ENCODE results near the gene ARTN. TPM values are rescaled to one million over a fixed set of nuclear protein-coding genes. Genes with fewer than 3 reads are reported as not detected.

Gene ARTN
- total RNA-seq, 2 donors from 2014 or later, result 1.3 to 12.5 TPM

- WGBS, 2 donors, result 49 to 73% methylated on average over 8 of the region's 8 CpGs
- TF ChIP-seq CTCF (IDR thresholded peaks at IDR 0.05) (no peak), POLR2A (IDR thresholded peaks at IDR 0.05) (no peak)
- Histone ChIP-seq H3K9me3 (no peaks in the 10 kb centered on the region), H3K4me1 (peaks cover 45% of the 10 kb centered on the region), H3K4me3 (no peak overlapping the region), H3K36me3 (replicated peaks in 1 of 2; ENCODE audit: insufficient read depth in 1 of 2, low read depth in 2 of 2) (no peaks in the 10 kb centered on the region), H3K27me3 (no peaks in the 10 kb centered on the region), H3K27ac (peak overlapping the region in 3 of 4 donors; percentile 77 to 84 (median 80))
- intact Hi-C loops (cut with DNase I), result loop anchor here (10.0 kb wide), 1 partner anchor 173 kb away; no protein-coding TSS in a partner anchor
- peak in 1 of 4 donors; percentile 32 for DNase-seq
- no peak for ATAC-seq
Observed at GRCh38 chr1:43937179-43937865, 3.7 kb downstream of the ARTN start.

- Histone ChIP-seq H3K27ac (no peak overlapping the region), H3K9me3 (no peaks in the 10 kb centered on the region), H3K4me1 (peaks cover 39% of the 10 kb centered on the region), H3K36me3 (replicated peaks in 1 of 2; ENCODE audit: insufficient read depth in 1 of 2, low read depth in 2 of 2) (no peaks in the 10 kb centered on the region), H3K4me3 (no peak overlapping the region), H3K27me3 (no peaks in the 10 kb centered on the region)
- intact Hi-C loops (cut with DNase I), result loop anchor here (10.0 kb wide), 1 partner anchor 174 kb away; no protein-coding TSS in a partner anchor
- no peak for TF ChIP-seq POLR2A (IDR thresholded peaks at IDR 0.05)
- no peak for DNase-seq
- WGBS, 2 donors, result 88 to 91% methylated on average over 9 to 10 of the region's 10 CpGs
- ATAC-seq, result no peak
Observed at GRCh38 chr1:43938383-43938782, 4.8 kb downstream of the ARTN start.

GRCh38 chr1:43938892-43939587, 5.4 kb downstream of the ARTN start:
- intact Hi-C loops (cut with DNase I), result loop anchor here (10.0 kb wide), 1 partner anchor 174 kb away; no protein-coding TSS in a partner anchor
- Histone ChIP-seq H3K27ac (no peak overlapping the region), H3K4me1 (peaks cover 33% of the 10 kb centered on the region), H3K9me3 (no peaks in the 10 kb centered on the region), H3K27me3 (no peaks in the 10 kb centered on the region), H3K36me3 (replicated peaks in 1 of 2; ENCODE audit: insufficient read depth in 1 of 2, low read depth in 2 of 2) (no peaks in the 10 kb centered on the region), H3K4me3 (no peak overlapping the region)
- no peak for TF ChIP-seq POLR2A (IDR thresholded peaks at IDR 0.05)
- TF ChIP-seq CTCF (IDR thresholded peaks at IDR 0.05), result no peak
- ATAC-seq, result no peak
- WGBS, 2 donors, result 66 to 71% methylated on average over 2 to 3 of the region's 3 CpGs
- no peak for DNase-seq

GRCh38 chr1:43942411-43942810, 8.8 kb downstream of the ARTN start:
- intact Hi-C loops (cut with DNase I), result no loop called here
- DNase-seq, result no peak
- WGBS, 2 donors, result 80 to 88% methylated on average over 3 of the region's 3 CpGs
- Histone ChIP-seq H3K27ac (no peak overlapping the region), H3K4me1 (peaks cover 27% of the 10 kb centered on the region), H3K27me3 (no peaks in the 10 kb centered on the region), H3K9me3 (no peaks in the 10 kb centered on the region), H3K36me3 (replicated peaks in 1 of 2; ENCODE audit: insufficient read depth in 1 of 2, low read depth in 2 of 2) (no peaks in the 10 kb centered on the region), H3K4me3 (no peak overlapping the region)
- TF ChIP-seq POLR2A (IDR thresholded peaks at IDR 0.05) (no peak), CTCF (IDR thresholded peaks at IDR 0.05) (no peak)
- no peak for ATAC-seq

- TF ChIP-seq CTCF (IDR thresholded peaks at IDR 0.05), result no peak
- no peak for TF ChIP-seq POLR2A (IDR thresholded peaks at IDR 0.05)
- intact Hi-C loops (cut with DNase I), result no loop called here
- Histone ChIP-seq H3K4me1 (peaks cover 43% of the 10 kb centered on the region), H3K27me3 (no peaks in the 10 kb centered on the region), H3K36me3 (replicated peaks in 1 of 2; ENCODE audit: insufficient read depth in 1 of 2, low read depth in 2 of 2) (no peaks in the 10 kb centered on the region), H3K4me3 (no peak overlapping the region), H3K9me3 (no peaks in the 10 kb centered on the region), H3K27ac (peak overlapping the region in 1 of 4 donors; percentile 98)
- WGBS, 2 donors, result 92 to 100% methylated on average over 1 of the region's 1 CpG
- no peak for ATAC-seq
- DNase-seq, result no peak
Observed at GRCh38 chr1:43944860-43945259, 11.3 kb downstream of the ARTN start.
